T-helper 22 cell (primary cell): ENCODE measurements around the gene CFAP73.
"Not testable (repeated sequence)": the region's sequence is repeated elsewhere in the genome, so short reads cannot be mapped to it uniquely, and the experiment has no call there.

Source experiments
- DNase-seq: peaks from one replicate; pipeline ENCODE4 v3.0.0-alpha.2; 2020; ENCODE audit warnings: low read depth

Gene CFAP73

GRCh38 chr12:113149361-113150150 lies at the start of gene CFAP73:
TSS of gene CFAP73 (plus strand) at chr12:113149724. CDS start at chr12:113149858, 134 bp downstream.
- no peak for DNase-seq

GRCh38 chr12:113099764-113100163 lies 49.8 kb upstream of the CFAP73 start:
- no peak for DNase-seq

GRCh38 chr12:113101751-113102150 lies 47.8 kb upstream of the CFAP73 start:
- no peak for DNase-seq

GRCh38 chr12:113102811-113103210 lies 46.7 kb upstream of the CFAP73 start:
- no peak for DNase-seq

GRCh38 chr12:113103756-113104450 lies 45.6 kb upstream of the CFAP73 start:
- DNase-seq = peak; percentile 42

DNA sequence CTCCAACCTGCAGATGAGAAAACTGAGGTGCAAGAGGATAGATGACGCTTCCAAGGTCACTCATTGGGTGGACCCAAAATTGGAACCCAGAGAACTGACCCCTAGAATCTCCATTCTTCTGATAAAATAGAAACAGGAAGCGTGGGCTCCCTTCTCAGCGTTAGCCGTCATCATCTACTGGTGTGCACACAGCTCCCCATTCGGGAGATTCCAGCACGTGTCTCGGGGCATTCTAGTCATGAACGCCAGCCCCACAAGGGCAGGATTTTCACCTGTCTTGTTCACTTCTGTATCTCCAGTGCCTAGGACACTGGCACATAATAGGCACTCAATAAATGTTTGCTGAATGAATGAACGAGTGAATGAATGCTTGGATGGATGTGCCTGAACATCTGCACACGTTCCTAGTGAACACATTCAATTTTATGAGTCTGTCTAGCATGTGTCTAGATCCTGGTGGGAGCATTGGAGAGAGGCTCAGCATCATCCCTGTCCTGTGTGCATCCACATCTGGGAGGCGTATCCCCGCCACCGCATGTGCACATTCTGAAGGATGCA lies 44.5 kb upstream of the CFAP73 start:
- DNase-seq = no peak

- no peak for DNase-seq
These were observed 43.8 kb upstream of the CFAP73 start for GRCh38 chr12:113105606-113106271.

DNA sequence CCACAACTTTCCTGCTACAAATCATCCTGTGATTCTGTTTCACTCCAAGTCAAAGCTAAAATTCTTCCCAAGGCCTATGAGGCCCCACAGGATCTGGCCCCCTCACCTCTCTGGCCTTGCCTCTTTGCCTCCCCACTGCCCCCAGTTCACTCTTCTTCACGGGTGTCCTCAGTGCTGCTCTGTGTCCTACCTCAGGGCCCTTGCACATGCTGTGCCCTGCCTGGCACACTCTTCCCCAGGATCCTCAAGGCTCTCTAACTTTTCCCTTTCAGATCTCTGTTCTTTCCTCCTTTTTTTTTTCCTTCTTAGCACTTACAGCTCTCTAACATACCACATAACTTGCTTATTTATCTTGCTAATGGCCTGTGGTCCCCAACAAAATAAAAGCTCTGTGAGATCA lies 43.2 kb upstream of the CFAP73 start:
- no peak for DNase-seq

- no peak for DNase-seq
These were observed 41.2 kb upstream of the CFAP73 start for GRCh38 chr12:113108308-113108707.

GRCh38 chr12:113109360-113109759 lies 40.2 kb upstream of the CFAP73 start:
- no peak for DNase-seq

DNA sequence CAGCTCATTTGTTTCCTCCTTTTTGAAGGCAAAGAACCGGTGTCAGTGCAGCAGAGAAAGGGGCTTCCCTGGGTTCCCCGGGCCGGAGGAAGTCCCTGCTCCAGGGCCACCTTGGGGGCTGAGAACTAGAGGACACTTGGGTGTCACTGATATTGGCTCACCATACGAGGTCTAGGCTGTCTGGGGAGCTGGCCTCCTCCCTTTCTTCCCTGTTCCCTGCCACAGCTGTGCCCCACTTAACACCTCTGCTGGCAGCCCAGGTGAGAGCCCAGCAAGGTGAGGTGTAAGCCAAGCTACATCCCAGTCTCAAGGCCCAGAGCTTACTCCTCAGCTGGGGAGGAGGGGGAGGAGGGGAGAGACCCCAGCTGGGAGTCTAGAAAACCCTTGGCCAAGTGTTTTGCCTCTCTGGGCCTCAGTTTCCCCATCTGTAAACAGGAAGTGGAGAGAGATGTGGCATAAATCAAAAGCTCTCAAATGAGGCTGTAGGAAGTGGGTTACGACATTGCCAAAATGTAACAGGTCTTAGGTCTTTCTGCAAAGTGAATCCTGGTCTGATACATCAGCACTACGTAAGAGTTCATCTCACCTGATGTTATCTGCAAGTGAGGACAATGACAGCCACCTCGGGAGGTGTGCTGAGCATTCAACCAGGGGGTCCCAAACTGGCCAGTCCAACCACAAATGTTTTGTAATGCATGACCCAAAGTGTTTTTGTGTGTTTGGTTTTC lies 39.5 kb upstream of the CFAP73 start:
- no peak for DNase-seq

GRCh38 chr12:113111247-113111646 lies 38.3 kb upstream of the CFAP73 start:
- DNase-seq = no peak

DNA sequence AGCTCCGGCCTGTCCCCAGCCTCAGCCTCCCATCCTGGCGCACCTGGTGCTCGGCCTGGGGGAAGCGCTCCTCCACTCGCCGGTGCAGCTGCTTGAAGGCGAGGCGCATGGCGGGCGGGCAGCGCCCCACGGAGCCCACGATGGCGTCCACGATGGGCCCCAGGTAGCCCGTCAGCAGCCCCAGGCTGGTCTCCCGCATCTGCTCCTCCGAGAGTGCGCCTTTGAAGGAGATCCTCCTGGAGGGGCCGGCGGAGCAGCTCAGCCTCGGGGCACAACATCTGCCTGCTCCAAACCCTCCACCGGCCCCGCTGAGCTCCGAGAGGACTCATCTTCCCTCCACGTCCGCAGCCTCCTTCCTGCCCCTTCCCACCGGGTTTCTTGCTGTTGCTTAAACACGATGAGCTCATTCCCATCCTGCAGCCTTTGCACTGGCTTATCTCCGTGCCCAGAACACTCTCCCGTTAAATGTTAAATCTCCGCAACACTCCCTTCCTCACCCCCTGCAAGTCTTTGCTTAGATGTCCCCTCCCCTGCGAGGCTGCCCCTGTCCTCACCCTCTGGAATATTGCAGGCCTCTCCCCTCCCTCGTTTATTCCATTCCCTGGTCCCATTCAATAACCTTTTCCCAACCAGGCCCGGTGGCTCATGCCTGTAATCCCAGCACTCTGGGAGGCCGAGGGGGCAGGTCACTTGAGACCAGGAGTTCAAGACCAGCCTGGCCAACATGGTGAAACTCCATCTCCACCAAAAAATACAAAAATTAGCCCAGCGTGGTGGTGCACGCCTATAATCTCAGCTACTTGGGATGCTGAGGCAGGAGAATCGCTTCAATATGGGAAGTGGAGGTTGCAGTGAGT lies 37.3 kb upstream of the CFAP73 start:
- no peak for DNase-seq

DNA sequence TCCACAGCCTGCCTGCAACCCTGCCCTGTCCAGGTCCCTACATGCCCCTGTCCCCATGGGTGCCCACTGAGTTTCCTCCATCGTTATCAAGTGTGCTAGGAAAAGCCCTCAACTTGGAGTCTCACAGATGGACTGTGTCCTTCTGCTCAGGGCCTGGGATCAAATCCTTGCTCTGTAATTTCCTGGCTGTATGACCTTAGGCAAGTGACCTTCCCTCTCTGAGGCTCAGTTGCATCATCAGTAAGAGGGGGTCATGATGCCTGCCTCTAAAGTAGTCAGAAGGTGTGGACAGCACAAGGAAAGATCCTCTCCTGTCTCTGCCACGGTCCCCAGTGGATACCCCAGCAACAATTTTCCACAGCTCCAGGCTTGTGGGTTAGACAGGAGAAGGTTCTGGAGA lies 36.1 kb upstream of the CFAP73 start:
- no peak for DNase-seq

GRCh38 chr12:113114447-113115178 lies 34.9 kb upstream of the CFAP73 start:
- DNase-seq = no peak

GRCh38 chr12:113115455-113116126 lies 33.9 kb upstream of the CFAP73 start:
- no peak for DNase-seq

GRCh38 chr12:113116875-113117274 lies 32.6 kb upstream of the CFAP73 start:
- DNase-seq = no peak

GRCh38 chr12:113117684-113118083 lies 31.8 kb upstream of the CFAP73 start:
- DNase-seq = not testable (repeated sequence)

- no peak for DNase-seq
These were observed 31.4 kb upstream of the CFAP73 start for GRCh38 chr12:113118142-113118541.
